Neuronal stem cell (in vitro differentiated cells): ENCODE results near the gene CAPZA1.
"Not testable (repeated sequence)": the region's sequence is repeated elsewhere in the genome, so short reads cannot be mapped to it uniquely, and the experiment has no call there.

Experiments used
- DNase-seq: peaks from one replicate; pipeline ENCODE4 v3.0.0-alpha.2; 2013; ENCODE audit warnings: low spot score
- H2AFZ ChIP-seq: one replicate; pipeline ENCODE4 v1.6.1; 2013; ENCODE audit warnings: mild to moderate bottlenecking, low read length, inconsistent platforms
- H2AK5ac ChIP-seq: 2 replicates; pipeline ENCODE4 v1.6.1; 2013; ENCODE audit warnings: low read depth, mild to moderate bottlenecking, inconsistent platforms, low read length, moderate library complexity, mixed read lengths
- H2BK120ac ChIP-seq: 2 replicates; pipeline ENCODE4 v1.6.1; 2013; ENCODE audit warnings: low read depth, mild to moderate bottlenecking, inconsistent platforms, low read length, moderate library complexity, mixed read lengths
- H2BK12ac ChIP-seq: one replicate; pipeline ENCODE4 v1.6.1; 2013; ENCODE audit warnings: low read length, inconsistent platforms
- H2BK15ac ChIP-seq: 2 replicates; pipeline ENCODE4 v1.6.1; 2013; ENCODE audit warnings: mild to moderate bottlenecking, low read length, inconsistent platforms, mixed read lengths
- H2BK5ac ChIP-seq: one replicate; pipeline ENCODE4 v1.6.1; 2013; ENCODE audit warnings: inconsistent platforms, mild to moderate bottlenecking, low read length, moderate library complexity
- H3K14ac ChIP-seq: one replicate; pipeline ENCODE4 v1.6.1; 2013; ENCODE audit warnings: low read length, inconsistent platforms
- H3K18ac ChIP-seq: 2 replicates; pipeline ENCODE4 v1.6.1; 2013; ENCODE audit warnings: low read length, inconsistent platforms
- H3K23ac ChIP-seq: 2 replicates; pipeline ENCODE4 v1.6.1; 2013; ENCODE audit warnings: low read depth, mild to moderate bottlenecking, mixed read lengths, low read length, inconsistent platforms; ENCODE audit not compliant: poor library complexity
- H3K27ac ChIP-seq: replicated peaks from 3 replicates; pipeline ENCODE4 v1.5.1; 2013; ENCODE audit warnings: low read length, inconsistent platforms
- H3K27me3 ChIP-seq, 3 experiments: 2 replicates each; pipeline ENCODE4 v1.6.1; 2013; ENCODE audit warnings: low read length in 3 of 3, mild to moderate bottlenecking in 2 of 3, inconsistent platforms in 1 of 3, low read depth in 1 of 3, mixed read lengths in 1 of 3, moderate library complexity in 1 of 3; ENCODE audit not compliant: control insufficient read depth in 3 of 3, insufficient read depth in 3 of 3
- H3K36me3 ChIP-seq, 2 donors: replicated peaks in 1 of 2; 2 replicates each; pipeline ENCODE4 v1.6.1; 2013; ENCODE audit warnings: low read length in 2 of 2; ENCODE audit not compliant: control insufficient read depth in 2 of 2, insufficient read depth in 2 of 2
- H3K4ac ChIP-seq: 2 replicates; pipeline ENCODE4 v1.6.1; 2013; ENCODE audit warnings: inconsistent platforms, mild to moderate bottlenecking, low read length, moderate library complexity
- H3K4me1 ChIP-seq, 2 donors: 1 replicate in 1 of 2; 2 replicates in 1 of 2; pipeline ENCODE4 v1.6.1; 2013; ENCODE audit warnings: low read length in 2 of 2, low read depth in 1 of 2; ENCODE audit not compliant: control insufficient read depth in 2 of 2, insufficient read depth in 1 of 2
- H3K4me2 ChIP-seq: one replicate; pipeline ENCODE4 v1.6.1; 2013; ENCODE audit warnings: mild to moderate bottlenecking, low read length, inconsistent platforms; ENCODE audit not compliant: insufficient read depth, poor library complexity, severe bottlenecking
- H3K4me3 ChIP-seq, 2 donors: 2 replicates each; pipeline ENCODE4 v1.5.1; 2013; ENCODE audit warnings: low read length in 2 of 2, mild to moderate bottlenecking in 2 of 2, inconsistent platforms in 1 of 2, moderate library complexity in 1 of 2
- H3K79me1 ChIP-seq: one replicate; pipeline ENCODE4 v1.6.1; 2013; ENCODE audit warnings: low read depth, mild to moderate bottlenecking, inconsistent platforms, low read length, moderate library complexity
- H3K9ac ChIP-seq: one replicate; pipeline ENCODE4 v1.6.1; 2013; ENCODE audit warnings: mild to moderate bottlenecking, low read depth, low read length, inconsistent platforms; ENCODE audit not compliant: poor library complexity
- H3K9me3 ChIP-seq, 2 donors: replicated peaks in 1 of 2; 2 replicates each; pipeline versions ENCODE3 to v1.6.1; 2013; ENCODE audit warnings: low read length in 2 of 2, mild to moderate bottlenecking in 2 of 2, inconsistent platforms in 1 of 2, low read depth in 1 of 2, mixed read lengths in 1 of 2, moderate library complexity in 1 of 2; ENCODE audit not compliant: control insufficient read depth in 2 of 2, insufficient read depth in 1 of 2
- H4K8ac ChIP-seq: one replicate; pipeline ENCODE4 v1.6.1; 2013; ENCODE audit warnings: low read depth, mild to moderate bottlenecking, inconsistent platforms, low read length, moderate library complexity
- H4K91ac ChIP-seq: one replicate; pipeline ENCODE4 v1.6.1; 2013; ENCODE audit warnings: low read length, low read depth, mild to moderate bottlenecking, inconsistent platforms; ENCODE audit not compliant: poor library complexity
- WGBS, 2 donors: extraction: QIAGEN DNeasy Blood & Tissue Kit; methylation state at CpG; one replicate each; pipeline ENCODE4 v1.1.7; 2013; ENCODE audit warnings: missing lambda C conversion rate in 2 of 2, mixed read lengths in 1 of 2; ENCODE audit not compliant: insufficient read length in 2 of 2, insufficient replicate concordance in 1 of 2; ENCODE audit errors: extremely low coverage in 2 of 2; 5-methylcytosine and 5-hydroxymethylcytosine counted together

Gene CAPZA1

DNA sequence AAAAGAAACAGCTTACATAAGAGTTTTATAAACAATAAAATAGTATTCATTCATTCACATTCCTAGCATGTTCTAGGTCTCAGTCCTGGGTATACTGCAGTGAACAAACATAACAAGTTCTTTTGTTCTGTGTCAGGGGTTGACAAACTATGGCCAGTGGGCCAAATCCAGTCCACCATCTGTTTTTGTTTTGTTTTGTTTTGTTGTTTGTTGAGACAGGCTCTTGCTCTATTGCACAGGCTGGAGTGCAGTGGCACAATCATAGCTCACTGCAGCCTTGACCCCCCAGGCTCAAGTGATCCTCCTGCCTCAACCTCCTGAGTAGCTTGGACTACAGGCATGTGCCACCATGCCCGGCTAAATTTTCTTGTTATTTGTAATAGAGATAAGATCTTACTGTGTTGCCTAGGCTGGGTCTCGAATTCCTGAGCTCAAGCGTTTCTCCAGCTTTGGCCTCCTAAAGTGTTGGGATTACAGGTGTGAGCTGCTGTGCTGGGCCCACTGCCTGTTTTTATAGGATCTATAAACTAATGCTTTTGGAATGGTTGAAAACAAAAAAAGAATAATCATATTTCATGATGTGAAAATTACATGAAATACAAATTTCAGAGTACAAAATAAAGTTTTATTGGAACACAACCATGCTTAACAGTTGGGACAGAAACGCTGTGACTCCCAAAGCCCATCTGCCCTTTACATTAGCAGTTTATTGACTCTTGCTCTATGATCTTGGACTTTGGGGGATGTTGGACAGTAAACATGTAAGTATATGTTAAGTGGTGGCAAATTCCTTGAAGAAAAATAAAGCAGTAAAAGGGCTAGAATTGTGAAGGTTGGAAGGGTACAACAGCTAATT is 17.9 kb downstream of the CAPZA1 start:
- H2BK5ac ChIP-seq: no peak overlapping the region
- no peak overlapping the region for H3K18ac ChIP-seq
- H2AK5ac ChIP-seq: no peak overlapping the region
- no peak overlapping the region for H2AFZ ChIP-seq
- peaks cover 0 to 26% of the 10 kb centered on the region in 2 donors for H3K36me3 ChIP-seq
- H3K27ac ChIP-seq: no peak overlapping the region
- no peak overlapping the region for H4K8ac ChIP-seq
- DNase-seq: no peak
- H3K4me2 ChIP-seq: no peak overlapping the region
- no peak overlapping the region for H3K4me3 ChIP-seq
- no peak overlapping the region for H3K4ac ChIP-seq
- no peaks in the 10 kb centered on the region for H3K27me3 ChIP-seq
- no peak overlapping the region for H4K91ac ChIP-seq
- H3K23ac ChIP-seq: no peak overlapping the region
- H3K9ac ChIP-seq: no peak overlapping the region
- peaks cover 0 to 14% of the 10 kb centered on the region in 2 donors for H3K9me3 ChIP-seq
- no peaks in the 10 kb centered on the region for H3K4me1 ChIP-seq
- peaks cover 2% of the 10 kb centered on the region for H3K79me1 ChIP-seq
- H2BK12ac ChIP-seq: no peak overlapping the region
- H2BK15ac ChIP-seq: no peak overlapping the region
- no peak overlapping the region for H3K14ac ChIP-seq
- no peak overlapping the region for H2BK120ac ChIP-seq
- no CpG with 5 or more reads among the region's 4 CpGs for WGBS, 2 donors

DNA sequence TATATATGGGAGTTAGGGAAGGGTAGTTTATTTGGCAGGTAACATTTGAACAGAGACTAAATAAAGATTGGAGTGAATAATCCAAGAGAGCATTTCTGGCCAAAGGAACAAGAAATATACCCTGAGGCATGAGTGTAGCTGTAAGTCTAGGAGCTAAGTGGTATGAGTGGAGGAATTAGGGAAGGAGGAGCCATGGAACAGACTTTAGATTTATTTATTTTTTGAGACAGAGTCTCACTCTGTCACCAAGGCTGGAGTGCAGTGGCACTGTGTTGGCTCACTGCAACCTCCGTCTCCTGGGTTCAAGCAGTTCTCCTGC is 18.4 kb downstream of the CAPZA1 start:
- no peak overlapping the region for H3K9ac ChIP-seq
- no peak overlapping the region for H4K8ac ChIP-seq
- H2BK15ac ChIP-seq: no peak overlapping the region
- no peak overlapping the region for H2AFZ ChIP-seq
- peaks cover 2% of the 10 kb centered on the region for H3K79me1 ChIP-seq
- no peak overlapping the region for H2AK5ac ChIP-seq
- H3K27ac ChIP-seq: no peak overlapping the region
- no peak overlapping the region for H3K23ac ChIP-seq
- H3K4ac ChIP-seq: no peak overlapping the region
- no peak overlapping the region for H3K18ac ChIP-seq
- no peak overlapping the region for H2BK12ac ChIP-seq
- H3K4me2 ChIP-seq: no peak overlapping the region
- peaks cover 0 to 12% of the 10 kb centered on the region in 2 donors for H3K9me3 ChIP-seq
- no peak overlapping the region for H4K91ac ChIP-seq
- no peaks in the 10 kb centered on the region for H3K4me1 ChIP-seq
- no peak overlapping the region for H2BK120ac ChIP-seq
- no peak overlapping the region for H2BK5ac ChIP-seq
- H3K27me3 ChIP-seq: no peaks in the 10 kb centered on the region
- DNase-seq: no peak
- H3K4me3 ChIP-seq: no peak overlapping the region
- H3K36me3 ChIP-seq: peaks cover 0 to 29% of the 10 kb centered on the region in 2 donors
- WGBS, 2 donors: no CpG with 5 or more reads among the region's 1 CpG
- no peak overlapping the region for H3K14ac ChIP-seq

DNA sequence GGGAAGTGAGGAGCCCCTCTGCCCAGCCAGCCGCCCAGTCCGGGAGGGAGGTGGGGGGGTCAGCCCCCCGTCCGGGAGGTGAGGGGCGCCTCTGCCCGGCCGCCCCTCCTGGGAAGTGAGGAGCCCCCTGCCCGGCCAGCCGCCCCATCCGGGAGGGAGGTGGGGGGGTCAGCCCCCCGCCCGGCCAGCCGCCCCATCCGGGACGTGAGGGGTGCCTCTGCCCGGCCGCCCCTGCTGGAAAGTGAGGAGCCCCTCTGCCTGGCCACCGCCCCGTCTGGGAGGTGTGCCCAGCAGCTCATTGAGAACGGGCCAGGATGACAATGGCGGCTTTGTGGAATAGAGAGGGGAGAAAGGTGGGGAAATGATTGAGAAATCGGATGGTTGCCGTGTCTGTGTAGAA is 20.8 kb downstream of the CAPZA1 start:
- WGBS, 2 donors: no CpG with 5 or more reads among the region's 23 CpGs
- H2AFZ ChIP-seq, H3K27ac ChIP-seq, DNase-seq, H3K9ac ChIP-seq, H2AK5ac ChIP-seq, H2BK120ac ChIP-seq, H4K91ac ChIP-seq, H3K18ac ChIP-seq, H3K4me2 ChIP-seq, H3K79me1 ChIP-seq, H4K8ac ChIP-seq, H3K14ac ChIP-seq, H3K27me3 ChIP-seq, H2BK15ac ChIP-seq, H3K4ac ChIP-seq, H3K4me3 ChIP-seq, H3K23ac ChIP-seq, H3K9me3 ChIP-seq, H2BK12ac ChIP-seq, H3K4me1 ChIP-seq, H2BK5ac ChIP-seq: not testable (repeated sequence)
- H3K36me3 ChIP-seq: peaks cover 2 to 45% of the 10 kb centered on the region in 2 donors

DNA sequence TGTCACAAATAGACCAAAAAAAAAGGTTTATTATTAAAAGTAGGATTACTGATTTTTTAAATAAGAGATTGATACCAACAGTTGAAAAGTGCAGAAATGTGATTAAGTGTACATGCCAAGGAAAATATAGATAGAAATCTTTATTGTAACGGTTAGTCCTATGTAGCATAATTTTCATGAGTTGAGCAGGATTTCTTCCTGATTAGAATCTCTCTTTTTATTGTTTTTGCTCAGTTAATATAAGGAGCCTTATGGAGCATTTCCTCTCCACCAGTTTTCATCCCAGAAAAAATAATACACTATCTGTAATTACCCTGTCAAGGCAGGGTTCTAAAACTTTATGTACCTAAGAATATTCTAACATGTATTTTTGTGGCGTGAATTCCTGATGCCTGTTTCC is 23.4 kb downstream of the CAPZA1 start:
- Histone ChIP-seq H3K27ac (no peak overlapping the region), H2AFZ (no peak overlapping the region), H4K8ac (no peak overlapping the region), H2BK120ac (no peak overlapping the region), H3K9ac (no peak overlapping the region), H2BK12ac (no peak overlapping the region), H3K9me3 (peaks cover 3 to 11% of the 10 kb centered on the region in 2 donors), H2BK15ac (no peak overlapping the region), H3K4ac (no peak overlapping the region), H3K4me3 (no peak overlapping the region), H2AK5ac (no peak overlapping the region), H3K27me3 (no peaks in the 10 kb centered on the region), H4K91ac (no peak overlapping the region), H3K4me2 (no peak overlapping the region), H3K18ac (no peak overlapping the region), H3K79me1 (peaks cover 3% of the 10 kb centered on the region), H3K23ac (no peak overlapping the region), H2BK5ac (no peak overlapping the region), H3K4me1 (no peaks in the 10 kb centered on the region), H3K14ac (no peak overlapping the region), H3K36me3 (peaks cover 2 to 56% of the 10 kb centered on the region in 2 donors)
- no peak for DNase-seq
- no CpG with 5 or more reads among the region's 2 CpGs for WGBS, 2 donors
